Skin epidermis (tissue), 12 donors: Measurements from ENCODE around the gene HAVCR2.

ENCODE experiments used
- H3K27ac ChIP-seq, 21 experiments: fragments of 200-600 bp; sonication (generic) in 11 of 21; one replicate each; pipeline ENCODE4 v1.5.0; 2020; ENCODE audit warnings: mild to moderate bottlenecking in 3 of 21, inconsistent platforms in 2 of 21, moderate library complexity in 2 of 21
- H3K4me3 ChIP-seq, 7 experiments: fragments of 200-600 bp; sonication (generic) in 2 of 7; one replicate each; pipeline ENCODE4 v1.5.0; 2020; ENCODE audit warnings: inconsistent platforms in 2 of 7, mild to moderate bottlenecking in 2 of 7, moderate library complexity in 1 of 7

The HAVCR2 gene

DNA sequence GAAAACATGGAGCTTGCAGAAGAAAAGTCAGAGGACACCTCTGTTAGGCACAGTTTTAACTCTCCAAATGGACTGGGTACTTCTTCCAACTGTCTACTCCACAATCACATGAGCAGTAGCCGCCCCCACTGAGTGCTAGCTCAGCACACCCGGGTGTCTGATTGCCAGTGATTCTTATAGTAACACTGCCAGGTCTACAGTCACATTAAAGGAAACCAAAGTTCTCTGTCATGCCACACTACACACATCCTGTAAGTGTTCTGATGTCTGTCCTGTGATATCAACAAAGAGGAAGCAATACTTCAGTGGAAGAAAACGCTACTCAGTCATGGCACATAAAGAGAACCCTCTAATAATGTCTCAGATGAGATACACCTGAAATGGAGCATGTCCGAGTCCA, at the start of gene HAVCR2:
Gene HAVCR2, minus strand, starts transcription at position 69 of the 400 bp plus-strand sequence. Its CDS starts 61 bp downstream, at position 8.
- H3K27ac ChIP-seq: peak within 1 kb of the TSS in 16 of 21 experiments; percentile 24 to 89 (median 63)

DNA sequence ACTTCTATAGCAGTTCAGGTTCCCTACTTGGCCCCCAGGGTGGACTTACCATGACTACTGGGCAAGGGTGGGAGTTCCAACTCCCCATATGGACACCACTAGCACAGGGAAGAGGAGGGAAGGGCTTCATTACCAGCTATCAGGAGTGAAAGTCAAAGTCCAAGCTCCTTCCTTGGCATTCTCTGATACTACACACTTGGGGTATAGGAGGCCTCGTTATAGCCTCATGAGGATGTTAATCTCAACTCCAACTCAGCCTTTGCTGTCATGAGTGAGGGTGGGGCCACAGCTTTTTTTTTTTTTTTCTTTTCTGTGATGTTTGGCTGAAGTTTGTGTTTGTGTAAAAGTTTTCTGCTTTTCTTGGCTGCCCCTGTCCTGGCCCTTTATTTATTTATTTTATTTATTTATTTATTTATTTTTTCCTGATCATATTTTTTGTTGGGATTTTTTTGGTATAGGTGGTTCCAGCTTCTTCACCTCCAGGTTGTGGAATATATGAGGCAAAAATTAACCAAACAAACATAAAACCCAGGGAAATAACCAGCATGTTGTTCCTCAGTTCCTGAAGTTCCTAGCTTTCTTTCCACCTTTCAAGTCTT, 48.5 kb upstream of the HAVCR2 start:
- no peak overlapping the region for H3K4me3 ChIP-seq
- H3K27ac ChIP-seq: no peak overlapping the region

More for the DNA sequence above, at the start of gene HAVCR2:
- H3K4me3 ChIP-seq: peak within 1 kb of the TSS in 6 of 7 experiments; percentile 13 to 23 (median 19)

DNA sequence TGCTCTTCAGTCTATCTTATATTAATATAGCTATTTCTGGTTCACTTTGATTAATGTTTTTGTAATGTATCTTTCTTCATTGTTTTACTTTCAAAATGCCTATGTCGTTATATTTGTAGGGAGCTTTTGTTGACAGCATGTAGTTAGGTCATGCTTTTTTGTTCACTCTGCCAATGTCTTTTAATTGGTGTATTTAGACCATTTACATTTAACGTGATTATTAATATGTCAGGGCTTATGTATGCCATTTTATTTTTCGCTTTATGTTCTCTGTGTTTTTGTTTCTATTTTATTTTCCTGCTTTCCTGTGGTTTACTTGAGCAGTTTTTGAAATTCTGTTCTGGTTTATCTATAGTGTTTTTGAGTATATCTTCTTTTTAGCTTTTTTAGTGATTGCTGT, 46.5 kb upstream of the HAVCR2 start:
- Histone ChIP-seq H3K4me3 (no peak overlapping the region), H3K27ac (peak overlapping the region in 1 of 21 experiments; percentile 48)

DNA sequence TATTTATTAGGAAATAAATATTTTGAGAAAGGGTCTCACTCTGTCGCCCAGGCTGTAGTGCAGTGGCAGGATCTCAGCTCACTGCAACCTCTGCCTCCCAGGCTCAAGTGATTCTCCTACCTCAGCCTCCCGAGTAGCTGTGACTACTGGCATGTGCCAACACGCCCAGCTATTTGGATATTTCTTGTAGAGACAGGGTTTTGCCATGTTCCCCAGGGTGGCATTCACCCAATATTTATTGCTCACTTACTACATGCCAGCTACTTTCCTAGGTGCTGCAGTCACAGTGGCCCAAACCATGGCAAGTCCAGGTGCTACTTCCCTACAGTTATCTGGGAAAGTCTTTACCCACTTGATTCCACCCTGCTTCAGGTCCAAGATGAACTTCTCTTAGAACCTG, 42.2 kb upstream of the HAVCR2 start:
- H3K4me3 ChIP-seq: no peak overlapping the region
- H3K27ac ChIP-seq: no peak overlapping the region

DNA sequence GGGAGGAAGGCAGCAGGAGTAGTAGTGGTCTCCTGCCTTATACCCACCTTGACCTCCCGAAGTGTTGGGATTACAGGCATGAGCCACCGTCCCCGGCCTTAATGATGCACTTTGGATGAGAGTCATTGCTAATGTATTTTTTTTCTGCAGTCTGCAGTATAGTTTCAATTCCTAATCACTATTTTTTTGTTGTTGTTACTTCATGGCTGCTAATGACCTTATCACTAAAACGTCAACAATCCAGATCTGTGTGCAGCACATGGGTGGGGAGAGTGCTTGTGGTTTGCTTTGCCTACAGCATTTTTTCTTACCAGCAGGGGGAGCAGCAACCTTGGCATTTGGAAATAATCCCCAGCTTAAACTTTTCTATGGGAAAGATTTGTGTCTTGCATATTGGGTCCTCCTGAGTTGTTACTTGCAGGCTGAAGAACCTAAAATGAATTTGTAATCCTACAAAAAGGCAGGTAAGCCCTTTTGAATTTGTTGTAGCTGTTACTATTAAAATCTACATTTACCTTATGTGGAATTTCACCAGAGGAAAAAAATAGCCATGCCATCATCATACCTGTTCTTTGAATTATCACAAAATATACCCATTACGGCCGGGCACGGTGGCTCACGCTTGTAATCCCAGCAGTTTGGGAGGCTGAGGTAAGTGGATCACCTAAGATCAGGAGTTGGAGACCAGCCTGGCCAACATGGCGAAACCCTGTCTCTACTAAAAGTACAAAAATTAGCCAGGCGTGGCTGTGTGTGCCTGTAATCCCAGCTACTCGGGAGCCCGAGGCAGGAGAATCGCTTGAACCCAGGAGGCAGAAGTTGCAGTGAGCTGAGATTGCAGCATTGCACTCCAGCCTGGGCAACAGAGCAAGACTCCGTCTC, 40.1 kb upstream of the HAVCR2 start:
- H3K4me3 ChIP-seq: no peak overlapping the region
- no peak overlapping the region for H3K27ac ChIP-seq

DNA sequence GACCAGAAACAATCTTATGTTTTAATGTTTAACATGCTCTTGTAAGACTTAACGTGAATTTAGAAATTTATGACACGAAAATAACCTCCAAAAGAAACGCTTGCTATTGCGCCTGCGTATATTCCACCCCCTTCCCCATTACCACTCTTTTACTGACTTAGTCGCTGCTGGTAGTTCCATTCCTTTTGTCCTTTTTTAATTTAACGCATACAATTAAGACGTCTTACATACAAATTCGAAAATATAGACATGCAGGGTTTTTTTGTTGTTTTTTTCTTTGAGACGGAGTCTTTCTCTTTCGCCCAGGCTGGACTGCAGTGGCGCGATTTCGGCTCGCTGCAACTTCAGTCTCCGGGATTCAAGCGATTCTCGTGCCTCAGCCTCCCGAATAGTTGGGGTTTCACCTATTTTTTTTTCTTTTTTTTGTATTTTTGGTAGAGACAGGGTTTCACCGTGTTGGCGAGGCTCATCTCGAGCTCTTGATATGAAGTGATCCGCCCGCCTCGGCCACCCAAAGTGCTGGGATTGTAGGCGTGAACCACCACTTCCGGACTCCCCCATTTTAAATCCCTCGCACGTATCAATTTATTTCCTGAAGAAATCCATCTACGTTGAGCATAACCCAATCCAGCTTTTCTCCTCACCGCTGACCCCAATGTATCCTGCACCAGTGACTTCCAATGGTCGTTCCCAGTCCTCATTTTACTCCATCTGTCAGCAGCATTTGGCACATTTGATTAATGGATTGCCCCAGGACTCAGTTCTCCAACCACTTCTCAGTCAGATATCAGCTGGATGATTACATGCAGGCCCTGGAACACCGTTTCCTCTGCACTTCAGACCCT, 34.5 kb upstream of the HAVCR2 start:
- Histone ChIP-seq H3K27ac (peak overlapping the region; percentile 57 to 97 (median 93)), H3K4me3 (peak overlapping the region; percentile 76 to 95 (median 84))

DNA sequence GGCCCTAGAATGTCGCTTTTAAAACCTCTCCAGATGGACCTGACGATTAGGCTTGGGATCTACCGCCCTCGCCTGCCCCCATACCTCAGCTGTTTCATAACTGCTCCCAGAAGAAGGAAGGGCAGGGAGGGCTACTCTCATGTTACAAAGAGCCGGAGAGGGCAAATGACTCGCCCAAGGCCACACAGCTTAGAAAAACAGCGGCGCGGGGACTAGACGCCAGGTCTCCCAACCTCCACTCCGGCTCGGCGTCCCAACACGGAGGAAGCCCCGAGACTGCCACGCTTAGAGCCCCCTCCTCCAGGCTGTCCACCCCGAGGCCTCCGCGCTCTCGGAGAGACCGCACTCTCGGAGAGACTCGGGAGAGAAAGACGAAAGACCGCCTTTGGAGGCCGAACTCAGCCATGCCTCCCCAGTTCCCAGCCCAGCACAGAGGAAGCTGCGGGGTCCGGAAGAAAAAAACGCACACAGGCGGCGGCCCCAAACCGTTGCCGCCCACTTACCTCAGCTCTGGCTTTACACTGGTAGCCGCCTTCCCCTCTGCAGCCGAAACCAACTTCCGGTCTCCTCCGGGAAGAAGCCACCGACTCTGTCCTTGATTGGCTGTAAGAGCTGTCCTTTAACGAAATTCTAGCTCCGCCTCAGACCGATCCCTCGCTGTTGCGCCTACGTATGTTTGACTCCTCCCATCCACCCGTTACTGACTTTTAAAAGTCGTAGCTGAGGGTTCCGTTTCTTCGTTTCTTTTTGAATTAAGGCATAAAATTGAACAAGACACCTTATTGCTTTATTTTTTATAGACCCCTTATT, 33.7 kb upstream of the HAVCR2 start, which contains the start of gene MED7:
Gene MED7, minus strand, starts transcription at position 549 of the 810 bp plus-strand sequence. CDS start 3,434 bp downstream, outside the sequence.
- peak within 1 kb of the TSS; percentile 76 to 95 (median 84) for H3K4me3 ChIP-seq

DNA sequence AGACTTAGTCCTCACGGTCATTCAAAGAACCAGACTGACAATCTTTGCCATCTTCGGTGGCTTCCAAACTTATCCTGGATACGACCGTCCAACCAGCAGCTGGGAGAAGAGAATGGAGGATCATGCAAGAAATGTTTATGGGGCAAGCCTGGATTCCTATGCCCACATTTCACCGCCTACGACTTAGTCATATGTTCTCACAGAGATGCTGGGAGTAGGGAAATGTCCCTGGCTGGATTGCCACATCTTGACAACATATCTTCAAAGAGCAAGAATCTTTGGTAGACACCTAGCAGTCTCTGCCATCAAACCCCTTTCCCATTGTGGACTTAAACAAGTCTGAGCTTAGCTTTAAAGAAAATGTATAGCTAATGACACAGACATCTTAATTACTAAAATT, 28.8 kb upstream of the HAVCR2 start:
- Histone ChIP-seq H3K4me3 (no peak overlapping the region), H3K27ac (no peak overlapping the region)

More for the DNA sequence above, 33.7 kb upstream of the HAVCR2 start, which contains the start of gene MED7:
- H3K27ac ChIP-seq: peak within 1 kb of the TSS; percentile 86 to 97 (median 93)

DNA sequence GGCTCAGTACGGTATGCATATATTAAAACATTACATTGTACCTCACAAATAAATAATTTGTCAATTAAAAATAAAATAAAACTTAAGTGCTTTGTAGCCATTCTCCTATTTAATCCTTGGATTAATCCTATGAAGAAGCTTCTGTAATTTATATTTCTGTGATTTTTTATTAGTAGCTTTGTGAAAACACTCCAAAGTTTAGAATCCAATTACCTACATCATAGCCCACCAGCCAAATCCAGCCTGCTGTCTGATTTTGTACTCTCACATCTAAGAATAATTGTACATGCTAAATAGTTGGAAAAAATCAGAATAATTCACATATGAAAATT, 23.4 kb upstream of the HAVCR2 start:
- no peak overlapping the region for H3K27ac ChIP-seq
- no peak overlapping the region for H3K4me3 ChIP-seq

DNA sequence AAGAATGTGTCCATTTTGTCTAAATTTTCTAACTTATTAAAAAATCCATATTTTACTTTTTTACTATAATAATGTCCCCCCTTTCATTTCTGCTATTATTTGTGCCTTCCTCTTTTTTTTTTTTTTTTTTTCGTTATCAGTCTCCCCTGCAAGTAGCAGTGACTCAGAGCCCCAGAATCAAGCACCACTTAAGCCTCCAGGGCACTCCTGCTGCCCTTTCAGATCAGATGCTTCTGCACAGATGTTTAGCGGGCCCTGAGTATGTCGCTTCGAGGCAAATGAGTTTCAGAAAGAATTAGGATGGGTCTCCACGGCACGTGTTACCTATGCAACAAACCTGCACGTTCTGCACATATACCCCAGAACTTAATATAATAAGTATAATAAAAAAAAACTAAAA, 22.1 kb upstream of the HAVCR2 start:
- no peak overlapping the region for H3K27ac ChIP-seq
- no peak overlapping the region for H3K4me3 ChIP-seq

DNA sequence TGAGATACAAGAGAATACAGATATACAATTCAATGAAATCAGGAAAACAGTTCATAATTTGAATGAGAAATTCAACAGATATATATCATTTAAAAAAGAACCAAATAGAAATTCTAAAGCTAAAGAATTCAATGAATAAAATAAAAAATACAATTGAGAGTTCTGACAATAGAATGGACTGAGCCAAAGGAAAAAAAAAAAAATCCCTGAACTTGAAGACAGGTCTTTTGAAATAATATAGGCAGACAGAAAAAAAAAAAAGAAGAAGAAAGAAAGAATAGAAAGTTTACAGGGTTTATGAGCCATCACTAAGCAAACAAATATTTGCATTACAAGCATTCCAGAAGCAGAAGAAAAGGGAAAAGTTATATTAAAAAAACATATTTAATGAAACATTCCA, 12.9 kb upstream of the HAVCR2 start:
- Histone ChIP-seq H3K27ac (no peak overlapping the region), H3K4me3 (no peak overlapping the region)

DNA sequence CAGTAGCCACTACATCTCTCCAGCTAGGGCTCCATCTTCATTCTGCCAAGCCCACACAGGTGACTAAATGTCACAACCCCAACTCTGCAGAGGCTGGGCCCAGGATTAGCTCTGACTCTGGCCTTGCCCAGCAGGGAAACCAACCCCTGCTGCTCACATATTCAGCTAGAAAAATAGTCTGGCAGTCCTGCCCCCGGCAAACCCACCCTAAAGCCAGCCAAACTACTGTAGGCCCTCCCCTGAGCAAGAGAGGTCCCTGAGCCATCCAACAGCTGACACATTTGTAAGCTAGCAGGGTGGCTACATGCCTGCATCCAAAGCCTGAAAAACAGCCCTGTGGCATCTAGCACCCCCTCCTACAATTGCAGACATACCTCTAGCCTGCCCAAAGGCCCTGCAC, 11.3 kb upstream of the HAVCR2 start:
- Histone ChIP-seq H3K27ac (no peak overlapping the region), H3K4me3 (no peak overlapping the region)

DNA sequence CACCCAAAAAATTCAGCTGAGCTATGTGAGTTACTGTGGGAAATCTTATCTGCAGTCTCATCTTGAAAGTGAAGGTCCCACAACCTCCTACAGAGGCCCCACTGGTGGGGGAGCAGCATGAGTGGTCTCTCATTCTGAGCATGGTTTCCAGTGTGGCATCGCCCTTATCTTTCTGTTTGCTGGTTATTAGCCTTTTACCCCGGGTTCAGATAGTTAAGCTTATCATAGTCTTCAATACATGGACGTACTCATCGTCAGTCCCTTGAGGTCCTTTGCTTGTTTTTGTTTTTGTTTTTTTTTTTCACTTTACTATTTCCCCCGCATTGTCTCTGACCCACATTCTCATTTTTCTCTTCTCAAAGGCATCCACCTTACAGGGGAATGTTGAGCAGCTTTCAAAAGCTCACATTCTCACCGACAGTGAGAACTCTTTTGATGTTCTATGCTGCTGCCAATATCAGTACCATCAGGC, 7.7 kb upstream of the HAVCR2 start:
- no peak overlapping the region for H3K27ac ChIP-seq
- no peak overlapping the region for H3K4me3 ChIP-seq

DNA sequence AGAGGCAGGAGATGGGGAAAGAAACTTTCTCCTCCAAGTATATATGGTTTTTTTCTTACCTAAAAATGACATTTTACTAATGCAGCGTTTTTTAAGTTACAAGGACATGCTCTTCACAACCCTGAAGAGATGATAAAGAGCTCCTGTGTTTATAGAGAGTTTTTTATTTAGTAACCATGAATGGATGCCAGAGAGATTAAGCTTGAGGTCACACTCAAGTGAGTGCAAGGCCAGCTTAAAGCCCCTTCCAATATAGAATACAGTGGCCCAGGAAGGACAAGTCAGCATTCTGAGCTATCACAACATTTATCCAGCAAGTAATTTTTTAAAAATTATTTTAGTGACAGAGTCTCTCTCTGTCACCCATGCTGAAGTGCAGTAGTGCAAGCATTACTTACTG, 6.7 kb upstream of the HAVCR2 start:
- H3K4me3 ChIP-seq: no peak overlapping the region
- no peak overlapping the region for H3K27ac ChIP-seq

DNA sequence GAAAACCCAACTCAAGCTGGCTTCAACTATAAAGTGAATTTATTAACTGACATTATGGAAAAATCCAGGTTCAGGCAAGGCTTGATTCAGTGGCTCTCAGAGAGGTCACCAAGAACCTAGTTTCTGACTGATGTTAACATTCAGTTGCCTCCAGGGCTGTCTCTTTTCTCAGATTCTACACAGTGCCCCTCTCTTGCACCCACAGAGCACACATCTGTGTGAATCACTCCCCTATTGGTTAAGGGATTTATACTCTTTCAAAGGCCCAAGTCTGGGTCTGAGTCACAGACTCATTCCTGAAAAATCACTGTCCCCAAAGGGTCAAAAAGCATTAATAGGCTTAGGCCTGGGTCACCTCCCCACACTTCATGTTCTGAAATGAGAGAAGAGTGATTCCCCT, 6.2 kb upstream of the HAVCR2 start:
- Histone ChIP-seq H3K27ac (no peak overlapping the region), H3K4me3 (no peak overlapping the region)

DNA sequence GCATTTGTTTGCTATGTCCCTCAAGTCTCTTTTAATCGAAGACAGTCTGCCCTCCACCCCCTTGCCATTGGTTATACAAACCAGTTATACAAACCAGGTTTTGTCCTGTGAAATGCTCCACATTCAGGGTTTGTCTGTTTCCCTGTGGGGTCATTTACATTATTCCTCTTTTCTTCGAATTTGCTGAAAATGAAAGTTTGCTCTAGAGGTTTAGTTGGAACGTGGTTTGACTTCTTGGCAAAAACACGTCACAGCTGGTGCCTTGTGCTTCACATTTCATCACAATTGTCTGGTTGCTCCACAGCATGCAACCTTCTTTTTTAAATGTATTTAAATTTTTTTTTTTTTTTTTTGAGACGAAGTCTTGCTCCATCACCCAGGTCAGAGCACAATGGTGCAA, 4.2 kb upstream of the HAVCR2 start:
- H3K27ac ChIP-seq: no peak overlapping the region
- H3K4me3 ChIP-seq: no peak overlapping the region

DNA sequence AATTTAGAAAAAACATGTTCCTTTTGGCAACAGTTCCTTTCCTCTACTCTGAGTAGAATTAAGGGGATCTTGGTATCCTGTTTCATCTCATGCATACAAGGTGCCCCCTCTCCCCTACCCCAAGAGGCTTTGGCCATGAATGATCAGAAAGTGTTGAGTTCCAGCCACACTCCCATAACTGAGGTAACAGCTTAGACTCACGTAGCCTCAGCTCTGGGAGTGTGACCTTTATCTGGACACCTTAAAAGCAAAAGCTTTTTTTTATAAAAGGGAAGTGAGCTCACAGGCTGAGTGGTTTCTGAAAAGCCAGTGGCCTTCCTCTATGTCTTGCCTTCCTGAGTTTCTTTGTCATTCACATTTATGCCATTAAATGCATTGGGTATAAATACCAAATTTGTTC, 900 bp upstream of the HAVCR2 start:
- Histone ChIP-seq H3K27ac (peak overlapping the region in 12 of 21 experiments; percentile 16 to 89 (median 68)), H3K4me3 (peak overlapping the region in 1 of 7 experiments; percentile 21)

DNA sequence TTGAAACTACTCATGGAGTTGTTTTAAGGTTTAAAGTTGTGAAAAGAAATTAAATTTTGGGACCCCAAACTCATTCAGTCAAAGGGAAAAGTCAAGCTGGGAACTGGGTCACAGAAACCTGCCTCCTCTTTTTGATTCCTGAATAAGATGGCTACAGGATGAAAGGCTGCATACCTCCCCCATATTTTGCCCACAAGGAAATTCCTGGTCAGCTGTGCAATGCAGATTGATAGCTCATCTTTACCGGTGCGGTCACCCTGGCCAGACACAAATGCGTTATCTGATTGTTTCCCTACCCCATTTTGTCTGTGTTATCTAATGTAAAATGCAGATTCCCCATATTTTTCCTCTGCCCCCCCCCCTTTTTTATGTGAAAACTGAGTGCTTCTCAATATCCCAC, 1.3 kb downstream of the HAVCR2 start:
- Histone ChIP-seq H3K4me3 (peak overlapping the region in 5 of 7 experiments; percentile 9 to 23 (median 19)), H3K27ac (peak overlapping the region in 12 of 21 experiments; percentile 1 to 89 (median 58))
